HEK293 (cell line): ENCODE results near the gene FOLR1.
A peak's percentile ranks its signal among the peaks of the same experiment; 100 is the strongest.

Experiments
- CTCF ChIA-PET: fragments of 350-600 bp; formaldehyde crosslinking; extraction: SDS; loops from one replicate; lab custom pipeline; 2021; ENCODE audit warnings: antibody characterized with exemption; lab: Yijun Ruan, JAX
- POLR2A ChIA-PET: fragments of 300-600 bp; formaldehyde crosslinking; extraction: SDS; loops from one replicate; lab custom pipeline; 2020; ENCODE audit warnings: antibody characterized with exemption, inconsistent platforms; lab: Yijun Ruan, JAX
- H3K27ac ChIP-seq: fragments of 200-500 bp; sonication (Bioruptor generic); 2 replicates; pipeline ENCODE4 v1.5.1; 2014; ENCODE audit warnings: low read depth, low read length, control low read depth, inconsistent platforms; ENCODE audit errors: extremely low read depth
- H3K36me3 ChIP-seq, 2 experiments: fragments of 200-500 bp in 1 of 2; sonication (Bioruptor generic) in 1 of 2; 1 replicate in 1 of 2; 2 replicates in 1 of 2; pipeline ENCODE4 v1.5.1; 2014 to 2017; ENCODE audit warnings: inconsistent platforms in 2 of 2, low read length in 2 of 2; ENCODE audit not compliant: control insufficient read depth in 2 of 2, insufficient read depth in 1 of 2
- H3K4me1 ChIP-seq: fragments of 200-500 bp; sonication (Bioruptor generic); 2 replicates; pipeline ENCODE4 v1.5.1; 2014; ENCODE audit warnings: mild to moderate bottlenecking, low read length, inconsistent platforms; ENCODE audit not compliant: control insufficient read depth, insufficient read depth
- H3K4me3 ChIP-seq: 2 replicates; pipeline ENCODE4 v1.5.1; 2011; ENCODE audit warnings: low read depth, mild to moderate bottlenecking, control low read depth, low read length, moderate library complexity
- H3K9me3 ChIP-seq: fragments of 200-500 bp; sonication (Bioruptor generic); 2 replicates; pipeline ENCODE4 v1.5.1; 2014; ENCODE audit warnings: low read depth, low read length, inconsistent platforms; ENCODE audit not compliant: control insufficient read depth, insufficient read depth
- KLF8 ChIP-seq: fragments of 450-650 bp; formaldehyde crosslinking; IDR thresholded peaks from 2 replicates; pipeline ENCODE4 v1.5.1; 2016; ENCODE audit warnings: missing biosample characterization, missing genetic modification characterization
- PATZ1 ChIP-seq: fragments of 450-650 bp; formaldehyde crosslinking; IDR thresholded peaks from 2 replicates; pipeline ENCODE4 v1.5.1; 2016; ENCODE audit warnings: missing biosample characterization, missing genetic modification characterization
- WT1 ChIP-seq: fragments of 450-650 bp; formaldehyde crosslinking; IDR thresholded peaks from 2 replicates; pipeline ENCODE4 v1.5.1; 2016; ENCODE audit warnings: missing biosample characterization, missing genetic modification characterization
- YY2 ChIP-seq: fragments of 450-650 bp; formaldehyde crosslinking; IDR thresholded peaks from 2 replicates; pipeline ENCODE4 v1.5.1; 2016; ENCODE audit warnings: missing biosample characterization, missing genetic modification characterization
- ZBTB20 ChIP-seq: fragments of 450-650 bp; formaldehyde crosslinking; IDR thresholded peaks from 2 replicates; pipeline ENCODE4 v1.5.1; 2016; ENCODE audit warnings: missing biosample characterization, missing genetic modification characterization
- ZBTB26 ChIP-seq: fragments of 450-650 bp; formaldehyde crosslinking; optimal IDR thresholded peaks from 2 replicates; pipeline ENCODE3; 2016; ENCODE audit warnings: missing biosample characterization, mild to moderate bottlenecking, missing genetic modification characterization
- ZBTB48 ChIP-seq: fragments of 450-650 bp; formaldehyde crosslinking; IDR thresholded peaks from 2 replicates; pipeline ENCODE4 v1.5.1; 2016; ENCODE audit warnings: missing biosample characterization, missing genetic modification characterization
- ZBTB8A ChIP-seq: fragments of 450-650 bp; formaldehyde crosslinking; IDR thresholded peaks from 2 replicates; pipeline ENCODE4 v1.5.1; 2016; ENCODE audit warnings: missing biosample characterization, missing genetic modification characterization
- ZFHX2 ChIP-seq: fragments of 450-650 bp; formaldehyde crosslinking; conservative IDR thresholded peaks from 2 replicates; pipeline ENCODE4 v1.5.1; 2016; ENCODE audit warnings: missing biosample characterization, missing genetic modification characterization
- ZIC2 ChIP-seq: fragments of 450-650 bp; formaldehyde crosslinking; IDR thresholded peaks from 2 replicates; pipeline ENCODE4 v1.5.1; 2016; ENCODE audit warnings: missing biosample characterization, missing genetic modification characterization
- ZNF202 ChIP-seq: fragments of 450-650 bp; formaldehyde crosslinking; IDR thresholded peaks from 2 replicates; pipeline ENCODE4 v1.5.1; 2016; ENCODE audit warnings: missing biosample characterization, missing genetic modification characterization, borderline replicate concordance
- ZNF426 ChIP-seq: fragments of 450-650 bp; formaldehyde crosslinking; IDR thresholded peaks from 2 replicates; pipeline ENCODE4 v1.5.1; 2017; ENCODE audit warnings: missing biosample characterization, missing genetic modification characterization, mild to moderate bottlenecking, inconsistent platforms, moderate library complexity
- ZNF548 ChIP-seq: fragments of 450-650 bp; formaldehyde crosslinking; IDR thresholded peaks from 2 replicates; pipeline ENCODE4 v1.5.1; 2016; ENCODE audit warnings: missing biosample characterization, missing genetic modification characterization
- ZSCAN5A ChIP-seq: fragments of 450-650 bp; formaldehyde crosslinking; IDR thresholded peaks from 2 replicates; pipeline ENCODE4 v1.5.1; 2016; ENCODE audit warnings: missing biosample characterization, missing genetic modification characterization
- ZXDB ChIP-seq: fragments of 450-650 bp; formaldehyde crosslinking; IDR thresholded peaks from 2 replicates; pipeline ENCODE4 v1.5.1; 2016; ENCODE audit warnings: missing biosample characterization, missing genetic modification characterization

Gene FOLR1

GRCh38 chr11:72223615-72224563, 31.9 kb downstream of the FOLR1 start (continued):
- TF ChIP-seq ZBTB48 (tag by site-specific recombination): peak; percentile 88
- TF ChIP-seq ZNF548 (tag by site-specific recombination): no peak
- TF ChIP-seq PATZ1 (tag by site-specific recombination): peak; percentile 56
- peak; percentile 80 for TF ChIP-seq ZBTB26
- 0 out of 2 replicates have a peak, but pooled peaks have one; percentile 0 for TF ChIP-seq WT1 (tag by site-specific recombination)
- TF ChIP-seq KLF8 (tag by site-specific recombination): peak; percentile 82
- no peak for TF ChIP-seq YY2 (tag by site-specific recombination)
- no peak; the same call in 1 of the 2 replicates for TF ChIP-seq ZFHX2 (tag by site-specific recombination)
- no peak for TF ChIP-seq ZNF426 (tag by site-specific recombination)

GRCh38 chr11:72224564-72225410, 32.8 kb downstream of the FOLR1 start, which contains the start of gene INPPL1:
INPPL1 (plus strand) TSS chr11:72224767; CDS start chr11:72224985, 218 bp downstream.
- CTCF ChIA-PET: interaction anchor here (0.6 to 4.7 kb wide), 8 partner anchors 13 to 261 kb away, joined by 3 to 26 read pairs (median 5); no protein-coding TSS in a partner anchor
- peaks cover 0 to 38% of the 10 kb centered on the region in 2 experiments; a peak in 1 of 3 replicates for H3K36me3 ChIP-seq
- H3K4me1 ChIP-seq: peaks cover 3% of the 10 kb centered on the region; the same call in 1 of the 2 replicates
- no peak for TF ChIP-seq ZNF202 (tag by site-specific recombination)
- peak; percentile 43 for TF ChIP-seq ZBTB26
- peak; percentile 19; the same call in 1 of the 2 replicates for TF ChIP-seq ZBTB48 (tag by site-specific recombination)
- TF ChIP-seq ZBTB20 (tag by site-specific recombination): peak; percentile 4; the same call in 1 of the 2 replicates
- 0 out of 2 replicates have a peak, but pooled peaks have one; percentile 4 for TF ChIP-seq ZBTB8A
- TF ChIP-seq ZSCAN5A (tag by site-specific recombination): no peak
- 0 out of 2 replicates have a peak, but pooled peaks have one; percentile 16 for TF ChIP-seq ZXDB (tag by site-specific recombination)
- peak; percentile 31; the same call in 1 of the 2 replicates for TF ChIP-seq ZIC2 (tag by site-specific recombination)
- TF ChIP-seq, all 188 proteins: peak for 6
- Histone ChIP-seq H3K9me3 (no peaks in the 10 kb centered on the region), H3K4me3 (peak within 1 kb of the TSS; percentile 75), H3K27ac (peak within 1 kb of the TSS; percentile 92)
- POLR2A ChIA-PET: interaction anchor here (4.2 kb wide), 1 partner anchor 13 kb away, joined by 42 read pairs; no protein-coding TSS in a partner anchor
